ENCODE results near the gene CDK11A. TPM values are rescaled to one million over a fixed set of nuclear protein-coding genes. Genes with fewer than 3 reads are reported as not detected.
"Not testable (repeated sequence)": the region's sequence is repeated elsewhere in the genome, so short reads cannot be mapped to it uniquely, and the experiment has no call there.

Gene CDK11A
- total and polyA plus RNA-seq, 2 of the 8 experiments (the other 6 are each of a cell fraction or from before 2014, with no cell fraction given), result 15.0 to 45.6 TPM

GRCh38 chr1:1746566-1746909, 22.4 kb upstream of the CDK11A start:
- H4K8ac ChIP-seq (ENCODE audit: extremely low read depth, insufficient read depth, low read length); H3K56ac ChIP-seq (replicated peaks; ENCODE audit: insufficient read length, low read depth, low read length); H3K79me1 ChIP-seq (ENCODE audit: low read depth, low read length); H3K9ac ChIP-seq (replicated peaks in 1 of 4; ENCODE audit: extremely low read depth in 1 of 4, low read depth in 3 of 4, low read length in 3 of 4); H3K23ac ChIP-seq (ENCODE audit: insufficient read length); H4K91ac ChIP-seq (replicated peaks; ENCODE audit: insufficient read length, low read length); H4K5ac ChIP-seq (ENCODE audit: insufficient read length, low read depth, low read length); H3K9me3 ChIP-seq (ENCODE audit: insufficient read depth in 2 of 2, low read depth in 1 of 2, low read length in 1 of 2); H3K27ac ChIP-seq (ENCODE audit: low read depth, low read length); H2BK120ac ChIP-seq (replicated peaks; ENCODE audit: low read depth, low read length); H2BK15ac ChIP-seq (ENCODE audit: low read length); H3K23me2 ChIP-seq (ENCODE audit: low read depth, low read length); H3K36me3 ChIP-seq (ENCODE audit: control insufficient read depth in 2 of 4, insufficient read depth in 4 of 4, low read length in 3 of 4); FAIRE-seq; H2BK5ac ChIP-seq (ENCODE audit: low read depth, low read length); H3K27me3 ChIP-seq (replicated peaks in 1 of 4; ENCODE audit: control insufficient read depth in 3 of 4, extremely low read depth in 1 of 4, insufficient read depth in 3 of 4, low read length in 3 of 4); H4K20me1 ChIP-seq (replicated peaks in 1 of 2; ENCODE audit: control insufficient read depth in 1 of 2, insufficient read depth in 2 of 2, low read length in 2 of 2); H3K79me2 ChIP-seq (ENCODE audit: control insufficient read depth in 1 of 2, insufficient read depth in 2 of 2, low read length in 2 of 2); H2BK20ac ChIP-seq (ENCODE audit: low read length); CTCF ChIA-PET (ENCODE audit: partially characterized antibody); H3K4ac ChIP-seq (replicated peaks; ENCODE audit: insufficient read length, low read depth, low read length); DNase-seq (ENCODE audit: low read depth in 1 of 2, low spot score in 2 of 2); H3K18ac ChIP-seq (ENCODE audit: extremely low read depth, low read length); H3K14ac ChIP-seq (ENCODE audit: insufficient read length); H2BK12ac ChIP-seq (ENCODE audit: low read depth, low read length); H3K4me1 ChIP-seq (replicated peaks in 1 of 4; ENCODE audit: control insufficient read depth in 3 of 4, insufficient read depth in 4 of 4, low read length in 3 of 4); H2AK5ac ChIP-seq (ENCODE audit: low read depth, low read length); H2AFZ ChIP-seq (ENCODE audit: low read length): not testable (repeated sequence)
- H3K4me2 ChIP-seq (ENCODE audit: insufficient read depth in 1 of 2, low read depth in 2 of 2, low read length in 2 of 2), result peak overlapping the region in 1 of 2 experiments; percentile 45; a peak in 1 of 4 replicates
- no CpG with 5 or more reads among the region's 35 CpGs for WGBS, 2 experiments (ENCODE audit: extremely low coverage in 1 of 2, insufficient coverage in 1 of 2, insufficient read length in 1 of 2, insufficient replicate concordance in 2 of 2, low coverage in 1 of 2, low lambda C conversion rate in 2 of 2, missing lambda C conversion rate in 1 of 2)
- POLR2A ChIA-PET (ENCODE audit: partially characterized antibody), result interaction anchor here (0.7 kb wide), 1 partner anchor 49 kb away, joined by 3 read pairs; no protein-coding TSS in a partner anchor
- H3K4me3 ChIP-seq (ENCODE audit: extremely low read depth in 1 of 4, insufficient read depth in 2 of 4, low read depth in 3 of 4, low read length in 4 of 4), result peak overlapping the region in 2 of 4 experiments; percentile 59 to 62; a peak in 4 of 8 replicates
